HG02981 (cell line): ENCODE results near the gene HHAT.
A peak's percentile ranks its signal among the peaks of the same experiment; 100 is the strongest.

ENCODE experiments used
- ATAC-seq: cut with Tn5 transposase; IDR thresholded peaks from one replicate; pipeline ENCODE4 v1.9.1; 2021; ENCODE audit warnings: mild to moderate bottlenecking, moderate library complexity; ENCODE audit not compliant: unreplicated experiment

The HHAT gene

DNA sequence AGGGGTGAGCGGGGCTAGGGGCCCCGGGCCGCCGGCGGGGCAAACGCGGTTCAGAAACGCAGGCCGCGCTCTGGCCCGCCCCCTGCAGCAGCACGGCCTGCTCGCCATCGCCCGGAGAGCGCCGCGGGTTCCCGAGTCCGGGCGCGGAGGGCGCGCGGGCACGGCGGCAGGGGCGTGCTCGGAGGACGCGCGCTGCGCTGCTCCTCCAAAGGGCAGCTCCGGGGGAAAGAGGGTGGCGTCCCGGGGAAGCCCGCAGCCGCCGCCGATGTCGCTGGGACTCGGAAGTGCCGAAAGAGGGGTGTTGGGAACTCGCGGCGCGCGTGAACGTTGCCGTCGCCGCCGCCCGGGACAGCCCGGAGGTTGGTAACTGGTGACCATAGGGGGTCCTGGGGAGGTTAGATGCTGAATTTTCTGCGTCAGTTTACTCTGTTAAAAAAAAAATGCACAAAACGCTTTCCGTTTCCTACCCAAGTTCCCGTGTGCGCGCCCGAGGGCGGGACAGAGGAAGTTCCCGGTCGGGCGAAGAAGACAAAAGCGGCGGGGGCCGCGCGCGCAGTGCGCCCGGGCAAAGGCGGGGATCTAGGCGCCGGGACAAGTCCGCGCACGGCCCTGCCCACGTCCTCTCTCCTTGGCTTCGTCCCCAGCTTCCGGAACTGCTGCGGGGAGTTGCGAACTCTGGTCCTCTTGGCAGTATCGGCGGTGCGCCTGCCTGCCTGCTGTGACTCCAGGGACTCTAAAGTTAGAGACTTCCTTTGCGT, at the start of gene HHAT:
Gene HHAT, plus strand, starts transcription at position 157 of the 758 bp plus-strand sequence. CDS start 20,074 bp downstream, outside the sequence.
- peak; percentile 49 for ATAC-seq

DNA sequence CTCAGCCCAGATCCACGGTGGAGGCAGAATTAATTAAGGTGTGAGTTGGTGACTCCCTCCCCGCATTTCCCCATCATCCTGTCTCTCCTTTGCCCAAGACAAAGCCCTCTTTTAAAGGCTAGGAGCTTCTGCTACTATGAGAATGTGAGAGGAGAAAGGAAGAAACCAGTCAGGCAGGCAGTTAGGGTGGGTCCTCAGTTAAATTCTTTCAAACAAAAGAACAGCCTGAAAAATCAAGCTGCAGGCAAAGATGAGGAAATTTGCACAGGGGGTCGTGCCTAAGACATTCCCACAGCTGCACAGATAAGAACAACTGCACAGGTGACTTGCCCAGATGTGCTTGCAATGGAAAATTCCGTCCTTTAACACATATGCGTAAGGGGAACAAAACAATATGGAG, 48.5 kb upstream of the HHAT start:
- no peak for ATAC-seq

DNA sequence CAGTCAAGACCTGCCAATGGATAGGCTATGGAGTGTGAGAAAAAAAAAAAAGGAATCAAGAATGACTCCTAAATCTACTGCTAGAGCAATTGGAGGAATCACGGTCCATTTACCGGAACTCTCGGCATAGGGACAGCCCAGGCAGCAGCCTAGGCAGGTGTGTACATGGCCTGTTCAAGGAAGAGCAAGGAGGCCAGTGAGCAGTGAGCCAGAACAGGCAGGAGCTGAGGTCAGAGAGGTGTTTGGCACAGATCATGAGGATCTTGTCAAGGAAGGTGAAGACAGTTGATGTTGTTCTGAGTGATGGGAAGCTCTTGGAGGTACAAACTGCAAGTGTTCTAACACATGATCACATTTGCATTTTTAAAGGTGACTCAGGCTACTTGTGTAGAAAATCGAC, 40.6 kb upstream of the HHAT start:
- ATAC-seq = no peak

DNA sequence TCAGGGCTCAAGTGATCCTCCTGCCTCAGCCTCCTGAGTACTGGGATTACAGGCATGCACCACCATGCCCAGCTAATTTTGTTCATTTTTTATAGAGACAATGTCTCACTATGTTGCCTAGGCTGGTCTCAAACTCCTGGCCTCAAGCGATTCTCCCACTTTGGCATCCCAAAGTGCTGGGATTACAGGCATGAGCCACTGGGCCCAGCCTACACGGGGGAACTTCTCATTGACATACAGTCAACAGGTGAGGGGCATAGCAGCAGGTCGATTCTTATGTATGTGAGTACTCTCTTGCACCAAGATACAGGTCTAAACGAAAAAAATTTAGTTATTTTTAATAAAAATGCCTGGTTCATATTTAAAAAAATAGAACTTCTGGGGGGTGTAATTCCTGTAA, 39.5 kb upstream of the HHAT start:
- ATAC-seq = no peak

DNA sequence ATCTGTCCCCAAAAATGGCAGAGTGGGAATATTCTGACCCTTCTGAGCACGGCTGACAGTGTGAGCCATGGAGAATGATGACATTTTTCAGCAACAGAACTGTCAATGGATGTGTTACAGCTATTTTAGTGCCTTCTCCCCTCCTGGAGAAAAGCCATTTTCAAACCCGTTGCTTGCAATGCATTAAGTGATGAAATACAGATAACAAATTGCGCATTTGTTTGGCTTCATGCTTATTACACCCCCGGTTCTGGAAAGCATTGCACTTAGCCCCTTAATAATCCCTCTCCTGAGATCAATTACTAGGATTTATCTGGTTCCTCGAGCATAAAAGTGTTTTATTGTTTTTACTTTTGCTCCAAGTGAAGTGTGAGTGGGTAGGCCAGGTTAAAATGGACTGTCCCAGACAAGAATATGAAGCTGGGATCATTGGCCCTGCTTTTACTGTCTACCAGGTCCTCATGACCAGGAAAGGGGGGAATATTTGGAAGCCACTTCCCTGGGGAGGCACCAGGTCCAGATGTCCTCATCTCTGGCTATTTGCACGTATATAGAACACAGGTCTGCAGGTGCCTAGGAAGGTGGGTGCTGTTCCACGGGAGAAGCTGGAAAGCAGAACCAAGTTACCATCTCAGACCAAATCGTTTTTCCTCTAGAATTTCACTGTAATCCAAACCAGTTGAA, 37.5 kb upstream of the HHAT start:
- no peak for ATAC-seq

DNA sequence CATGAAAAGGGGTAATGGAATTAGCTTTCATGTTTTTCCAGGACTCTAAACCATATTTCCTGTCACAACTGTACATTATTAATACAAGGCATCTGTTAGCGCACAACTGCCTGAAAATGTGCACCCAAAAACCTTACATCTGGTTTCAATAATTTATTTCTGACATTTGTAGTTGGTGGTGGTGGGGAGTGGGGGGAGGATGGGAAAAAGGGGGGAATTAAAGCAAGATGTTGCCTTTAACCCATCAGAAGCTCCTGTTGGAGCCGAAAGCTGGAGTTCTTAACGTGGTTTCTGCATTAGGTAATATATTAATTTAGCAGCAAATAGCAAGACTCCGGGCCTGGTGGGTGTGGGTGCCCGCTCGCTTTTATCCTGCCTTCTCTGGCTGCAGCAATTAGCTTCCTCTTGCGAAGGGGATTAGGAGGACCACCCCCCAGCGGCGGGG, 36.9 kb upstream of the HHAT start:
- ATAC-seq = no peak

DNA sequence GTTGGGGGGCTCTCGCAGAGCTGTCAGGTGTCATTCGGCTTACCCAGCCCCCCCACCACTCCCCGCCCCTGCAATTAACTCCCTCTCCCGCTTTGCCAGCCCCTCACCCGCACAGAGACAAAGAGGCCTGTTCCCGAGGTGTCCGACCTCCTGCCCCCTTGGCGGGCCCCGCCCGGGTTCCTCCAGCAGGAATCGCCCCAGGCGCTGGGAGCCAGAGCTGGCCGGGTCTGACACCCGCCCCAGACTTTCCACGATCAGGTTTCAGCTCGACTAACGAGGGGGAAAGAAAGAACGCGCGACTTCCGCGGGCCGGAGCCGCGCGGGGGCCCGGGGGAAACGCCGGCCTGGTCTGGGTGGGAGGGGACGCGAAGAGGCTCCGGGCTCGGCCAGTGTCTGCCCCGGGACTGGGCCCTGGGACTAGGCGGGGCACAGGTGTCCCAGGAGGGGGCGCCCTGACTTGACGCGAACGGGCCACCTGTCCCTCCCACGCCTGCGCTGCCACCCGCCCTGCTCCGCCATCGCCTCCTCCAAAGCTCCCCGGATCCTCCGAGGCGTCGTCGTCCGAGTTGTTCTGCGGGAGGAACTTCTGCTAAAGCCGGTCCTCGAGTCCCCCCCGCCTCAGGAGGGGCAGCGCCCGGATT, 36.4 kb upstream of the HHAT start:
- no peak for ATAC-seq

DNA sequence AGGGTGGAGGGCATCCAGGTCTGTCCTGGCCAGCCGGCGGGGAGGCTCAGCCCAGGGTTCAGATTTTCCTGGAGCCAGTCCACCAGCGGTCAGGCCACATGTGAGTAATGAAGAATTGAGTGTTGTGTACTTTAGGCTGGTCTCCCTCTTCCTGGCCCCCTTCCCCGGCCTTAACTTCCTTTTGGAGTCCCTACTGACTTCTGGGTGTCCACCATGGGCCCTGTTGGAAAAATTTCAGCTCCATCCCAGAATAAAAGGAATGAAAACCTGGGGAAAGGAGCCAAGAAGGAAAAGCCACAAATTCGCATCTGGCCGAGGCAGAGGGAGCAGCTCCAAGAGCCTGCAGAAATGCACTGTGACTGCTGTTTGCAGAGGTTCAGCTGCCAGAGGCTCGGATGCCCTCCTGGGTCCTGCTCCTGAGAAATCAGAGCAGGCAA, 35.5 kb upstream of the HHAT start:
- no peak for ATAC-seq

DNA sequence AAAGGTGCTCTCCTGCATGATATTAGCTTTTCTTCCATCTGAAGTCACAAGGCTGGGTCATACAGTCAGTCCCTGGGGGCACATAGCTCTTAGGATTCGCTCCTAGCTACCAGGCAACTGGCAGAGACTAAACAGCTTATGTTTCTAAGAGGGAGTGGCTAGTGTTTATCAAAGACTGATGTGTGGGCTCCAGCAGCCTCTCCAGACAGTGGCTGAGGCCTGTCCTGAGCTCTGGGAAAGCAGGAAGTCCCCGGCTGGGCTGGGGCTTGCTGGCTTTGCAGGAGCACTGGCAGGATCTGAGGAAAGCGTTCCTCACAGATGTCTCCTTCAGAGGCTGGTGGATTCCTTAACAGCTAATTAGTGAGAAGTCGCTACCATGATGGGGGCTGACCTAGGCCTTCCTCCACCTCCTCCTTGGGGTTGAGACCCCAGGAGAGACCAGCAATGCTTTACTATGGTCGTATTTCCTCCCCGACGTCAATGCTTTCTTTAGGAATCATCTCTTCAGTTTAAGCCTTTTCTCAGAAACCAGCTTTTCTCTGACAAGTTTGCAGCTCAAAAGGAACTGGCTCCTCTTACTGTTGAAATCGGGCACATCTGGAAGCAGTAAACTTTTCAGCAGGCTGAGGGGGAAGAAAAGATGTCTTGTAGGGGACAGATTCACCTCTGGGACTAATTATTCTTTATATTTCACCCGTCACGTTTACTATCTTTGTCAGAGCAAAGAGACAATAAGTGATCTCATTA, 33.5 kb upstream of the HHAT start:
- no peak for ATAC-seq

DNA sequence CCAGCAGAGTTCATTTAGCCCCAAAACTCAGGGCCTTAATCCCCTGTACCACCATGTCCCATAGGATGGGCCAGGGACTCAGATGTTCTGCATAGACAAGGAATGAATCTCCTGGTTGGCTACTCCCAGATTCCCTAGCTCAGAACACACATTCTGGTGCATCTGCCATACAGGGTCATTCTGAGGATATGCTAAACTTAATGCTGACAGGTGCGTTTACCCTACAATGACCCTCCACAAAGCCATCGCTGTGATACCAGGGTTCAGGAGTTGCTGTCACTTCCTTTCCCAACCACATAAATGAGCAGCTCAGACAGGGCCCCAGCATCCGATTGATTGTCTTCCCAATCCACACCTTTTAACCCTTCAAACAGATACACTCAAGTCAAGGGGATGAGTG, 32.0 kb upstream of the HHAT start:
- ATAC-seq = no peak

DNA sequence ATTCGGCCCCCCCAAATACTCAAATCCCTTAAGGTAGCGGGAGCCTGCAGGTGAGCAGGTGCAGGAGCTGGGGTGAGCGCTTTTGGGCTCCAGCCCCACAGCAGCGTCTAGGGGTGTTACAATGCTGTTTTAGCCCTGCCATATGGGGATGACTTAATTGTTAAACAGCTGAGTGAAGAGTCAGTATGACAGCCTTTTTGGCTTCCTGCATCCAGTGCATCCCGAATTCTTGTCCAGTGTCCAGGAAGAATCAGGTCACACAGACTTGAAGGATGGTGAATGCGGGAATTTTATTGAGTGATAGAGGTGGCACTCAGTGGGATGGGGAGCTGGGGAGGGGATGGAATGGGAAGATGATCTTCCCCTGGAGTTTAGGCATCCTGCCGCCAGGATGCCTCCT, 30.4 kb upstream of the HHAT start:
- ATAC-seq = no peak

DNA sequence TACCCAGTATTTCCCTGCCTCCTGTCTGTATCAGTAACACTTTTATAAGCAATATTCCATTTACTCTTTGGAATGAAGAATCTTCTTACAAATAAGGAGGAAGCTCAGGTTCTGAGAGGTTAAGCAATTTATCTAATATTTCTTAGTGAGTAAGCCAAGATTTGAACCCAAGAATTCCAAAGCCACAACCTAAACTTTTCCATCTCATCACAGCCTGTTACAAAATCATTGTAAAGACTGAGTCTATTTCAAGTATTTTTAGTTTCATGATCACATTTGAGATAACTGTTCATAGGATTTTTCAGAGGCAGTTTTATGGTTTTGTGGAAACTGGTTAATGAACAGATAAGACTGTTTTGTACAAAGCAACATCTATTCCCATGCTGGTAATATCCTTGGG, 29.8 kb upstream of the HHAT start:
- no peak for ATAC-seq

DNA sequence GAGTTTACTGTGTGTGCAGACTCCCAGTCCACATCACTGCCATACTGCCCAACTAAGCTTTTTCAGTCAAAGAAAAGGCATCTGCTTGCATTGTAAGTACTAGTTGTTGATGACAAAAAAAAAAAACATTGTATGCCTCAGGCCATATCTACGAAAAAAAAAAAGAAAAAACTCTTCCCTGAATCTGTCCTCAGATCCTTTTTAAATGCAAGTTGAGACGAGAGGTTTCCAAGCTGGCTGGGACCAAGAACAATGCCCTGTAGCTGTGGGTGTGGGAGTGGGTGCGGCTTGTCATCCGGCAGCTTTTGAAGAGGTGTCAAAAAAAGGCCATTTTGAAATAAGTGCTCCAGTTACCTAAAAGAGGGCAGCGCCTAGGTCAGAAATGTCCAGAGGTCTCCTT, 29.2 kb upstream of the HHAT start:
- ATAC-seq = no peak

DNA sequence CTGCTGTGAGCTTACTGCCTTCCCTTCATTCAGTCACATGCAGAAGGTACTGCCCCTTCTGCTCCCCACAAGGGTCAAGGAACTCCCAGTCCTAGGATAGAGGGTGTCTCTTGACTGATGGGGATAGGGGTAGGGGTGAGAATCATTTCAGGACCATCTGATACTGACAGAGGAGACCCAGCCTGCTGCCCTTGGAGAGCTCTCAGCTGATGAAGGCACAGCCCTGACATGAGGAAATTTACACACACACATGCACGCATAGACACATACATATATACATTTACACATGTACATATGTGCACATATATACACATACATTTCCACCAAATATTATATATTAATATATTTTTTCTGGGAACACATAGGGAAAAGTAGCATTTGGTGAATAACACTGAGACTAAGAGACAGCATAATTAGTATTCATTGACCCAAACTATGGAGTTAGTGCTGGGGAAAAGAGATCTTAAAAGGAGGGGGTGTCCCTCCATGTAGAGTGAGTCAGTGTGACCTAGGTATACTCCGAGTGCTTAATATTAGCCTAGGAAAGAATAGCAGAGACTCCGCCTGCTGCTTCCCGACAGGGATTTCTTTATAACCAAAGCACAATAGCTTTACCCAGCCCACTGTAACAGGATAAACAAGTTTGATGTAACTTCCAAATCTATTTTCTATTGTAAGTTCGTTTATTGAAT, 27.6 kb upstream of the HHAT start:
- no peak for ATAC-seq

DNA sequence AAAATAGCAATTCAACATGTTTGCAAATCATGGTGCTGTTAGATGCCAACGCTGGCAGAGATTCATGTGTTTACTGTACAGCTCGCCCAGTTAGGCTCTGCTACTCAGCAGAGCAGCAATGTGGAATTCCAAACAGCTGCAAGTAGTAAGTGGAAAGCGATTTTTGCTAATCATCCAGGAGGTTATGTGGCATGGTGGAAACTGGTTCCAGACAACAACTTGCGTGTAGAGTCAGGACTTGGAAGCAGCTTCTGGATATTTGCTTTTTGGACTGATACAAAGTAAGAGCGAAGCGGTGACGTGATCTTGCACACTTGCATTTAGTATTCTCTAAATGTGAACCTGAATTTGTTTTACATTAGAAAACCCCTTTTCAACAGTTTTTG, 27.1 kb upstream of the HHAT start:
- no peak for ATAC-seq

DNA sequence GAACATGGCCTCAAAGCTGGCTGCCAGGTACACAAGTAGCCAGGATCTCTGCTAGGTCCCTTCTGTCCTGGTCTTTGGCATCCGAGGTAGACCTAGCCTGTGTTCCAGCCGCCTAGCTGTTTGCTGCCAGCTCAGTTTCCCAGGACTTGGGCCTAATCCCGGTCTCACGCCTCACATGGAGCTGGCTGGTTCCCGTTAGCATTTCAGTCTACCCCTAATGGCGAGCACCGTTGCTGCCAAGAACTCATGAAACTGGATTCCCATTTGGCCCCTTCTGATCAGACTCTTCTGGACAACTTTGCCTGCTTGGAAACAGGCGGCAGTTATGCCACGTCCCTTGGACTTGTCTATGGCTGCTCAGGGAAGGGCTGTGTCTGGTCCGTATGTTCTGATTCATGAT, 26.2 kb upstream of the HHAT start:
- ATAC-seq = no peak

DNA sequence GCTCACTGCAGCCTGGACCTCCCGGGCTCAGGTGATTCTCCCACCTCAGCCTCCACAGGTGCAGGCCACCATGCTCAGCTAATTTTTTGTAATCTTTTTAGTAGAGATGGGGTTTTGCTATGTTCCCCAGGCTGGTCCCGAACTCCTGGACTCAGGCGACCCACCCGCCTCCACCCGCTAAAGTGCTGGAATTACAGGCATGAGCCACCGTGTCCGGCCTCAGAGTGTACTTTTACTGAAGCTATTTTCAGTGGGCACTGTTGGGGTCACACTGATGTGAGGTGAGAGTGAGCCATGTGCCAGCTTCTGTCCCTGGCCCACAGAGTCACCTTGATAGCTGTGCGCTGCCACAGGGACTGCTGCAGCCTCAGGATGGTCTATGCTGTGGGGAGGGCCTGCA, 25.3 kb upstream of the HHAT start:
- ATAC-seq = no peak

DNA sequence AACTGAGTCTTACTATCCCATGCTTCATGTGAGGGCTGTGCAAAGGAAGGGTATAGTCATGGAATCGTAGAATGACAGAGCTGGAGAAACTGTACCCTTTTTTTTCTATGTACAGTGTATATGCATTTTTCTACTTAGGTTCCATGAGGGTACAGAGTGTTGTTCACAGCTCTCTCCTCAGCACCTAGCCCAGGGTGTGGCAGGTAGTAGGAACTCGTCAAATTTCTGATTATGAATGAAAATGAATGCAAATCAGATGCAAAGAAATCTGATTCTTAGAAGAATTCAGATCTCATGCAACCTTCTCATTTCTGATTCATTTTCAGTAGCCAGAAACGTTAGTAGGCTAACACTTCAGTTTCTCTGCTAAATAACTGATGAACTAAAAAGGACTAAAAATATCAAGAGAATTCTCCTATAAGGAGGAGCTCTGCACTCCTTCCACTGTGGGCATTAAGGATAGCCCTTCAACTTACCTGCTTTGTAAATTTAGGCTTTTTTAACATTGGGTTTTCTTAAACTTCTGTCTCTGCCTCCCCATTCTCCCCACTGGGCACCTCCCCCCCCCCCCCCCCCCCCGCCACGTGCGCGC, 18.0 kb upstream of the HHAT start:
- ATAC-seq = no peak

DNA sequence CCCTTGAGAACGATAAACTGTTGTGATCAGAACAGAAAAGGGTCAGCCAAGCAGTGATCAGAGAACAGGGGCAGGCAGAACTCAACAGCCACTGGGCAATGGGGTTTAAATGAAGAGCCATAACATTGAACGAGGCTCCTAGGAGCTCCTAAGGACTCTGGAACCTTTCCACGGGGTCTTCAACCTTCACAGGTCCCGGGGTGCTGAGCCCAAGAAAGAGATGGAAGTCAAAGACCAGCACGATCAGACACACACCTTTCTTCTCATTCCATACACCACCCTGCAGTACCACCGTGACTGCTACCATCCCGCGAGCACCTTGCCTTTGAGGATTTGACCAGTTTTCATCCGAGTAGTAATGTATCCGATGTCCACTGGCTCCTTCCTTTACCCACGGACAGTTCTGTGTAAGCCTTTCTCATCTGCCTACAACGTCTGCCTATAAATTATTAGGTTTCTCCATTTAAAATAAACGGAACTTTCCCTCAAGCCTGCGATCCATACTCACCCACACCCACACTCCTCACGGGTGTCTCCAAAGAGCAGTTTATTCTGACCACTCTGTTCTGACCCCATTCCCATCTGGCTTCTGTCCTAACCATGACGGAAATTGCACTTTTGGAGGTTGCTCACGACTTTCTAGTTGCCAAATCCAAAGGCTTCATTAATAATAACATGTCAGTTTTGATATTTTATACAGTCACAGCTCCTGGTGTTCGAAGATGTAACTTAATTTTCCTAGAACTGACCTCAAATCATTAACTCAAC, 16.8 kb upstream of the HHAT start:
- ATAC-seq = no peak
